ENCODE measurements around the gene RAB10.
"Not testable (repeated sequence)": the region's sequence is repeated elsewhere in the genome, so short reads cannot be mapped to it uniquely, and the experiment has no call there.

Gene RAB10

GRCh38 chr2:26033818-26034636, at the start of gene RAB10:
Gene RAB10, plus strand, starts transcription at chr2:26034084. Its CDS starts 525 bp downstream, at chr2:26034609.
- DNase-seq (ENCODE audit: low spot score) = peak; percentile 99

DNA sequence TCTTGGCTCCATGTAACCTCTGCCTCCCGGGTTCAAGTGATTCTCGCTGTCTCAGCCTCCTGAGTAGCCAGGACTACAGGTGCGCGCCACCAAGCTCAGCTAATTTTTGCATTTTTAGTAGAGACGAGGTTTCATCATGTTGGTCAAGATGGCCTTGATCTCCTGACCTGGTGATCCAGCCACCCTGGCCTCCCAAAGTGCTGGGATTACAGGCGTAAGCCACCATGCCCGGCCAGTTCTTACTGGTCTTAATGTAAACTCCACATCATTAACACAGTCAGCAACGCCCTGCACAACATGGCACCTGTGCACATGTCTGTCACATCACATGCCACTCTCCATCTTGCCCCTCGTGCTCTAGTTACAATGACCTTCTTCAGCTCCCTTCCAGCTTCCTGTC, 45.8 kb upstream of the RAB10 start:
- DNase-seq (ENCODE audit: low spot score) = no peak

GRCh38 chr2:25989154-25989553, 44.7 kb upstream of the RAB10 start:
- DNase-seq (ENCODE audit: low spot score) = no peak

- DNase-seq (ENCODE audit: low spot score) = no peak
These were observed 41.9 kb upstream of the RAB10 start for GRCh38 chr2:25991965-25992364.

DNA sequence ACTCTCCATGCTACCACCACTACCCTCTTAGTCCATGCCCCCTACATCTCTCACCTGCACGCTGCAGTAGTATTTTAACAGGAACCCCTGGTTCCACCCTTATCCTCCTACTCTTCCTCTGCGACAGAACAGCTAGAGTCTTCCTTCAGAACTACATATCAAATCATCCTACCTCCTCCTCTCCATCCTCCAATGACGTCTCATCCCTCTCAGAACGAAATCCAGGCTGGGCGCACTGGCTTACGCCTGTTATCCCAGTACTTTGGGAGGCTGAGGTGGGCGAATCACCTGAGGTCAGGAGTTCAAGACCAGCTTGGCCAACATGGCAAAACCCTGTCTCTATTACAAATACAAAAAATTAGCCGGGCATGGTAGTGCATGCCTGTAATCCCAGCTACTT, 41.3 kb upstream of the RAB10 start:
- DNase-seq (ENCODE audit: low spot score) = no peak

- DNase-seq (ENCODE audit: low spot score) = no peak
These were observed 40.8 kb upstream of the RAB10 start for GRCh38 chr2:25993049-25993448.

- no peak for DNase-seq (ENCODE audit: low spot score)
These were observed 39.4 kb upstream of the RAB10 start for GRCh38 chr2:25994509-25994908.

GRCh38 chr2:25996844-25997243, 37.0 kb upstream of the RAB10 start:
- DNase-seq (ENCODE audit: low spot score) = no peak

DNA sequence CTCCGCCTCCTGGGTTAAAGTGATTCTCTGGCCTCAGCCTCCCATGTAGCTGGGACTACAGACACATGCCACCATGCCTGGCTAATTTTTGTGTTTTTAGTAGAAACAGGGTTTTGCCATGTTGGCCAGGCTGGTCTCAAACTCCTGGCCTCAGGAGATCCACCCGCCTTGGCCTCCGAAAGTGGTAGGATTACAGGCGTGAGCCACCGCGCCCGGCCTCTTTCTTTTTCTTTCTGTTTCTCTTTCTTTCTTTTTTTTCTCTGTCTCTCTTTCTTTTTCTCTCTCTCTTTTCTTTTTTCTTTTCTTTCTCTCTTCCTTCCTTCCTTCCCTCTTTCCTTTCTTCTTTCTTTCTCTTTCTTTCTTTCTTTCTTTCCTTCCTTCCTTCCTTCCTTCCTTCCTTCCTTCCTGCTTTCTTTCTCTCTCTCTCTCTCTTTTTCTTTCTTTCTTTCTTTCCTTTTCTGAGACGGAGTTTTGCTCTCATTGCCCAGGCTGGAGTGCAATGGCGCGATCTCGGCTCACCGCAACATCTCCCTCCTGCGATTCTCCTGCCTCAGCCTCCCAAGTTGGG, 35.0 kb upstream of the RAB10 start:
- not testable (repeated sequence) for DNase-seq (ENCODE audit: low spot score)

- not testable (repeated sequence) for DNase-seq (ENCODE audit: low spot score)
These were observed 34.5 kb upstream of the RAB10 start for GRCh38 chr2:25999406-25999805.

GRCh38 chr2:26000561-26001082, 33.3 kb upstream of the RAB10 start:
- no peak for DNase-seq (ENCODE audit: low spot score)

GRCh38 chr2:26001743-26002351, 32.0 kb upstream of the RAB10 start:
- peak; percentile 88 for DNase-seq (ENCODE audit: low spot score)

DNA sequence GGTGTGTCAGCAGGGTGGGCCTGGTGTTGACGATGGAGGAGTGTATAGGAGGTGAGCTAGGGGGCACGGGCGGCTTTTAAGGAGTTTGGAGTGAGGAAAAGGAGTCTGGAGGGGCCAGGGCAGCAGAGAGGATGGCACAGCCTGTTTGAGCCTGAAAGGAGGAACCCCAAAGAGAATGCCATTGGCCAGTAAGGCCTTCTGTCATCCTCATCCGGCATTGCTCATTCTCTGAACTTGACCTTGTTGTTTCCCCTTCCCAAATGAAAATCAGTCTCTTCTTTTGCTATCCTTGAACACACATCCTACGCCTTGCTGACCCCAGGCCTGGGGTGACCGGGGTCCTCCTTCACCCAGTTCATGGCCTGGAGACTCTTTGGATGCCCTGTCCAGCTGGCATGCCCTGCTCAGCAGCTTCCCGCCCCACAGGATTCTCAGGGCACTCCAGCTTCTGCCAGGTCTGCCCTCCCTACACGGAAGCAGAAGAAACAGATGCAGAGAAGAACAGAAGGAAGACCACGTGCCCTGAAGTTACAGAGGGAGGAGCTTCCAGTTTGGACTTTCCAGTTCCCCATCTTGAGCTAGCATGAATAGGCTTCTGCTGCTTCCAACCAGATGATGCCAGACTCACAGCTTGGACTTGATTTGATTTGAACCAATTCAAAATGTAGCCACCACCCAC, 31.1 kb upstream of the RAB10 start:
- DNase-seq (ENCODE audit: low spot score) = no peak

- DNase-seq (ENCODE audit: low spot score) = no peak
These were observed 25.8 kb upstream of the RAB10 start for GRCh38 chr2:26008095-26008494.

DNA sequence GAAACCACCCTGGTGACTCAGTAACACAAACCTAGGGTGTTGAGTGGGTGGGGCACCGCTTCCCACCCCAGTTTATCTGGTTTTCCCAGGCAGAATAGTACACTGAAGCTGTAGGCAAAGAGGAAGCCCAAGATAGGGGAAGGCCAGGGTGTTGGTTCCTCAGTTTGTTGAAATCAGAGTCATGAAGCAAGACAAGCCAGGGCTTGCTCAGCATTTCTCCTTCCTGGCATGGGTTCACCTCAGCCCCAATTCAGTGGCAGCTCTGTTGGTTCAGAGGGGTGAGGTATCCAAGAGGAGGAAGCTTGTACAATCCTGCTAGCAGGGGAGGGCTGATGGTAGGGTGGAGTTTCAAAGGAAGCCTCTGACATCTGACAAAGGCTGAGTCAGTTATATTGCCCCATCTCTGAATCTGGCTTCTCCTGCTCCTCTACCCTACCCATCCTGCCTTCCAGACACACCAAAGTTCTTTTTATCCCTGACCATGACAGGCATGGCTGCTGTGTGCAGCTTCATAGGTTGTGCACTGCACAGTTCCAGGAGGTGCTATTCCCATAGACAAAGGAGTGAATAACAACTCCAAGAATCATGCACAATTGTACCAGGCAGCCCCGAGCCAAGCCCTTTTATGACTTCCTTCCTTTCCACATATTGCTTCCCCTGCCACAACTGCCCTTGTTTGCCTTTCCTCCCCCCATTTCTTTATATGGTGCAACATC, 24.9 kb upstream of the RAB10 start:
- no peak for DNase-seq (ENCODE audit: low spot score)

DNA sequence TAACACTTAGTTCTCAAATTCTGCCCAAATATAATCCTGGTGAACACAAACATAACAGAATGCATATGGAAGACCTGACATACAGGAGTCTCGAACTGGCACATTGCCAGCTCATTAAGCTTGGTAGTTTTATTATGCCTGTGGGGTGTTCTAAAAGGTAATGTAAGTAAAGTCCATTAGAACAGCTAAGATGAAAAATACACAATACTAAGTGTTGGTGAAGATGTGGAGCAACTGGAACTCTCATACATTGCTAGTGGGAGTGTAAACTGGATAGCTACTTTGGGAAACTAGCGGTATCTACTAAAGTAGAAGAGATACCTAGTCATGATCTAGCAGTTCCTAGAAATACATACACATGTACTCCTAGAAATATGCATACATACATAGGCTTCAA, 24.3 kb upstream of the RAB10 start:
- DNase-seq (ENCODE audit: low spot score) = no peak

- DNase-seq (ENCODE audit: low spot score) = no peak
These were observed 22.9 kb upstream of the RAB10 start for GRCh38 chr2:26010943-26011342.

DNA sequence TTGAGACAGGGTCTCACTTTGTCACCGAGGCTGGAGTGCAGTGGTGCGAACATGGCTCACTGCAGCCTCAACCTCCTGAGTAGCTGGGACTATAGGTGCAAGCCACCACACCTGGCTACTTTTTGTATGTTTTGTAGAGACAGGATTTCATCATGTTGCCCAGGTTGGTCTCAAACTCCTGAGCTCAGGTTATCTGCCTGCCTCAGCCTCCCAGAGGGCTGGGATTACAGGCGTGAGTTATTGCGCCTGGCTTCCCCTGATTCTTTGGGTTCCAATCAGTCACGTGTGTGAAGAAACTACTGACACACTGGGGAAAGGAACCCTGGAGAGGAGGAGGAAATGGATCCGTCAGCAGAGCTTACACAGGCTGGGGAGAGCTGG, 22.3 kb upstream of the RAB10 start:
- no peak for DNase-seq (ENCODE audit: low spot score)

DNA sequence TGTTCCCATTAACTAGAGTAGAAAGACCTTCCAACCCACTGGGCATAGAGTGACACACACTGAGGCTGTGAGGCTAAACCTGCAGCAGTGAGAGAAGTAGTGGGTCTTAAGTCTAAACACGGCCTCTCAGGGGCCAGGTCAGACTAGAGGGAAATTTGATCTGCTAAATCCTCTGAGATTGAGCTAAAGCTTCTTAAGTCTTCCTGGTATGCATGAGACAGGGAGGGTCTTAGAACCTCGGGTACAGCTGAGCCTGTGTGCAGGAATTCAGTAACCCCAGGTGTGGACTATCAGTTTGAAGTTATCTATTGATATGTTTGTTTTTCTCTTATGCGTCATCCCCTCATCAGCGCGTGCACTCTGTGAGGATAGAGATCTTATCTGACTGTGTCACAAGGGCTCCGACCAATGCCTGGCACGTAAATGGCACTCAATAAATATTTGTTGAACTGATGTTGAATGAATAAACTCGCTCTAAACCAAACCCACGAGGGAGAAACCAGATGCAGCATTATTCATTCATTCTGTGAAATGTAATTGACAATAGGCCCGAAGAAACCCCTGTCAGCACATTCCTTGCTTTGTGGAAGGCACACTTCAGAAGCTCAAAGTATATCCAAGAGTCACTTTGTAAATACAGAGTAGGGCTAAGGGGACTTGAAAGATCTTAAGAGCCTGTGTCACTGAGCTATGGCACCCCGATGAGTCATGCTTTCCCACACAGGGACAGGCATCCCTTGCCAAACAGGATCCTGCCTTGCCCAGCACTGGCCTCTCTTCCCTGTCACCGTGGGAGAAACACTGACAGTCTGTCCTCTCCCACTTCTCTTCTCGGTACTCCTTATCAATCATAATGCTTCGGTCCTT, 21.7 kb upstream of the RAB10 start:
- peak; percentile 86 for DNase-seq (ENCODE audit: low spot score)

- no peak for DNase-seq (ENCODE audit: low spot score)
These were observed 20.2 kb upstream of the RAB10 start for GRCh38 chr2:26013668-26014067.
